Keratinocyte (primary cell): ENCODE data around the gene MX2. TPM values are rescaled to one million over a fixed set of nuclear protein-coding genes. Genes with fewer than 3 reads are reported as not detected.

Experiments
- DNase-seq: peaks from one replicate; pipeline ENCODE4 v3.0.0-alpha.2; 2011; ENCODE audit warnings: low read depth, missing footprints, low spot score
- FAIRE-seq: peaks from 2 replicates; lab custom pipeline; 2011; peaks lifted over from hg19 to GRCh38; lab: Jason Lieb, UNC
- H2AFZ ChIP-seq: 2 replicates; pipeline ENCODE4 v1.6.0; 2012; ENCODE audit warnings: low read length, control low read depth, inconsistent platforms; ENCODE audit not compliant: control insufficient read depth
- H3K27ac ChIP-seq: 2 replicates; pipeline ENCODE4 v1.5.1; 2011; ENCODE audit warnings: low read length; ENCODE audit not compliant: control insufficient read depth, insufficient read depth
- H3K27me3 ChIP-seq: 3 replicates; pipeline ENCODE4 v1.6.0; 2011; ENCODE audit warnings: low read length; ENCODE audit not compliant: control insufficient read depth, insufficient read depth; ENCODE audit errors: extremely low read depth
- H3K36me3 ChIP-seq, 2 experiments: 2 replicates in 1 of 2; 3 replicates in 1 of 2; pipeline ENCODE4 v1.5.1; 2011; ENCODE audit warnings: low read length in 2 of 2, mild to moderate bottlenecking in 1 of 2; ENCODE audit not compliant: control insufficient read depth in 2 of 2, insufficient read depth in 2 of 2; ENCODE audit errors: extremely low read depth in 1 of 2
- H3K4me1 ChIP-seq: 3 replicates; pipeline ENCODE4 v1.5.1; 2011; ENCODE audit warnings: low read length; ENCODE audit not compliant: control insufficient read depth, insufficient read depth; ENCODE audit errors: extremely low read depth
- H3K4me2 ChIP-seq: 3 replicates; pipeline ENCODE4 v1.6.0; 2011; ENCODE audit warnings: low read depth, low read length; ENCODE audit not compliant: control insufficient read depth, insufficient read depth; ENCODE audit errors: extremely low read depth
- H3K4me3 ChIP-seq, 3 experiments: fragments of 200-600 bp in 1 of 3; sonication (generic) in 1 of 3; 2 replicates in 2 of 3; 3 replicates in 1 of 3; pipeline ENCODE4 v1.5.1; 2011 to 2016; ENCODE audit warnings: low read length in 3 of 3, mild to moderate bottlenecking in 3 of 3, control low read depth in 2 of 3, inconsistent platforms in 1 of 3, low read depth in 1 of 3, mixed read lengths in 1 of 3, mixed run types in 1 of 3, moderate library complexity in 1 of 3; ENCODE audit not compliant: control insufficient read depth in 2 of 3, insufficient read depth in 2 of 3; ENCODE audit errors: extremely low read depth in 1 of 3
- H3K79me2 ChIP-seq: 2 replicates; pipeline ENCODE4 v1.6.0; 2012; ENCODE audit warnings: low read length; ENCODE audit not compliant: control insufficient read depth, insufficient read depth
- H3K9ac ChIP-seq: 3 replicates; pipeline ENCODE4 v1.6.0; 2011; ENCODE audit warnings: low read length; ENCODE audit not compliant: control insufficient read depth, insufficient read depth; ENCODE audit errors: extremely low read depth
- H3K9me1 ChIP-seq: 3 replicates; pipeline ENCODE4 v1.6.0; 2011; ENCODE audit warnings: low read length; ENCODE audit not compliant: control insufficient read depth, insufficient read depth; ENCODE audit errors: extremely low read depth
- H3K9me3 ChIP-seq: 2 replicates; pipeline ENCODE4 v1.5.1; 2012; ENCODE audit warnings: low read depth, low read length; ENCODE audit not compliant: control insufficient read depth
- H4K20me1 ChIP-seq: 3 replicates; pipeline ENCODE4 v1.6.0; 2011; ENCODE audit warnings: low read length; ENCODE audit not compliant: control insufficient read depth, insufficient read depth; ENCODE audit errors: extremely low read depth
- CTCF ChIP-seq, 3 experiments: IDR thresholded peaks in 1 of 3; conservative IDR thresholded peaks in 1 of 3; optimal IDR thresholded peaks in 1 of 3; 2 replicates in 2 of 3; 3 replicates in 1 of 3; pipeline versions ENCODE3 to v1.5.1; 2011; ENCODE audit warnings: low read length in 3 of 3, mild to moderate bottlenecking in 3 of 3, moderate library complexity in 2 of 3, control low read depth in 1 of 3, inconsistent platforms in 1 of 3; ENCODE audit not compliant: insufficient read depth in 2 of 3; ENCODE audit errors: extremely low read depth in 1 of 3
- EZH2 ChIP-seq: IDR thresholded peaks from one replicate; pipeline ENCODE4 v1.6.1; 2012; ENCODE audit warnings: inconsistent platforms, mild to moderate bottlenecking, low read length, moderate library complexity
- dilution Hi-C: fragments of 300-500 bp; cut with MboI; formaldehyde crosslinking; loops from one replicate; pipeline ENCODE4 v1.7.0; 2020; ENCODE audit warnings: low sequenced_read_pairs; ENCODE audit not compliant: extremely low pct_ligation_motif_present
- polyA plus RNA-seq, 5 experiments: library from polyadenylated mRNA; depleted of rRNA in 3 of 5; stranded (reverse) in 3 of 5; stranded (forward) in 1 of 5; unstranded in 1 of 5; fragments of >200 nt; gene quantifications; 1 replicate in 1 of 5; 2 replicates in 3 of 5; 3 replicates in 1 of 5; pipeline versions ENCODE4 v1.2.1 to v1.2.3, GENCODE V29; 2011 to 2012; ENCODE audit warnings: missing spikeins in 2 of 5, low read depth in 1 of 5, low replicate concordance in 1 of 5

MX2 gene
- polyA plus RNA-seq, 1 donor (not counting 4 experiments of a cell fraction or from before 2014, with no cell fraction given) = 7.1 TPM

GRCh38 chr21:41346758-41347157 lies 15.1 kb upstream of the MX2 start:
- no peak for TF ChIP-seq CTCF (optimal IDR thresholded peaks at IDR 0.05 in 1 of 3, IDR thresholded peaks at IDR 0.05 in 1 of 3, conservative IDR thresholded peaks at IDR 0.05 in 1 of 3; ENCODE audit: extremely low read depth in 1 of 3, insufficient read depth in 2 of 3, low read length in 3 of 3)
- TF ChIP-seq EZH2 = no peak
- FAIRE-seq (no peak), DNase-seq (no peak)
- Histone ChIP-seq H3K36me3 (no peaks in the 10 kb centered on the region), H3K4me1 (no peaks in the 10 kb centered on the region), H3K27ac (no peak overlapping the region), H4K20me1 (no peaks in the 10 kb centered on the region), H3K9ac (no peak overlapping the region), H3K4me2 (no peak overlapping the region), H3K27me3 (peaks cover 4% of the 10 kb centered on the region), H3K4me3 (no peak overlapping the region), H3K9me3 (no peaks in the 10 kb centered on the region), H2AFZ (no peak overlapping the region), H3K79me2 (no peaks in the 10 kb centered on the region), H3K9me1 (no peaks in the 10 kb centered on the region)
- dilution Hi-C loops = no loop called here

- TF ChIP-seq EZH2 = no peak
- no peak for TF ChIP-seq CTCF (optimal IDR thresholded peaks at IDR 0.05 in 1 of 3, IDR thresholded peaks at IDR 0.05 in 1 of 3, conservative IDR thresholded peaks at IDR 0.05 in 1 of 3; ENCODE audit: extremely low read depth in 1 of 3, insufficient read depth in 2 of 3, low read length in 3 of 3)
- Histone ChIP-seq H3K36me3 (no peaks in the 10 kb centered on the region), H3K9ac (no peak overlapping the region), H2AFZ (no peak overlapping the region), H3K9me1 (no peaks in the 10 kb centered on the region), H3K9me3 (no peaks in the 10 kb centered on the region), H3K4me2 (no peak overlapping the region), H3K4me3 (no peak overlapping the region), H3K79me2 (no peaks in the 10 kb centered on the region), H3K4me1 (no peaks in the 10 kb centered on the region), H3K27me3 (peaks cover 4% of the 10 kb centered on the region), H3K27ac (no peak overlapping the region), H4K20me1 (no peaks in the 10 kb centered on the region)
- DNase-seq (no peak), FAIRE-seq (no peak)
- dilution Hi-C loops = no loop called here
These were observed 13.4 kb upstream of the MX2 start for GRCh38 chr21:41348434-41348833.
